GM10266 (cell line): Measurements from ENCODE around the gene CTSW.

Source experiments
- DNase-seq: peaks from one replicate; pipeline ENCODE4 v3.0.0; 2012; ENCODE audit errors: extremely low spot score
- TF ChIP-seq, protein P1 (sequence below): IDR thresholded peaks from 2 replicates; pipeline ENCODE4 v1.5.1; 2012; ENCODE audit warnings: mild to moderate bottlenecking, low read depth; ENCODE audit not compliant: control insufficient read depth, insufficient read depth; ENCODE audit errors: missing control alignments

The CTSW gene

DNA sequence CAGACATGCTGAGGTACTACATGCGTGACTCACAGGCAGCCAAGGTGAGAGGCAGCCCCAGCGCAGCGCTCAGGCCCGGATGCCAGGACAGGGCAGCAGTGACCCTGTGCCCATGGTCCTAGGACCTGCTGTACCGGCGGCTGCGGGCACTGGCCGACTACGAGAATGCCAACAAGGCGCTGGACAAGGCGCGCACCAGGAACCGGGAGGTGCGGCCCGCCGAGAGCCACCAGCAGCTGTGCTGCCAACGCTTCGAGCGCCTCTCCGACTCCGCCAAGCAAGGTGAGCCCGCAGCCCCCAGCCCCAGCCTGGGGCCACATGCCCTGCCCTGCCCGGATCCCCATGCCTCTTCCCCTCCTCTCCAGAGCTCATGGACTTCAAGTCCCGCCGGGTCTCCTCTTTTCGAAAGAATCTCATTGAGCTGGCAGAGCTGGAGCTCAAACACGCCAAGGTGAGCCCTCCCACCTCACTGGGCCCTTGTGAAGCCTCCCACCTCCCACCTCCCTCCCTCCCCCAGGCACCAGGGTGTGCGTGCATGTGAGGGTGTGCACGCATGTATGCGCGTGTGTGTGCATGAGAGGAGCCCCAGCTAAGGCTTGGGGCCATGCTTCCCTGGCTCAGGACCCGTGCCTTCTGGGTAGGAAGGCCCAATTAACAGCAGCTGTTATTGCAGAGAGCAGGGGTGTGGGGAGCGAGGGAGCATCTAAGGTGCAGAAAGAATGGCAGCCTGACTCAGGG lies 27.0 kb upstream of the CTSW start:
- TF ChIP-seq, protein P1, sequence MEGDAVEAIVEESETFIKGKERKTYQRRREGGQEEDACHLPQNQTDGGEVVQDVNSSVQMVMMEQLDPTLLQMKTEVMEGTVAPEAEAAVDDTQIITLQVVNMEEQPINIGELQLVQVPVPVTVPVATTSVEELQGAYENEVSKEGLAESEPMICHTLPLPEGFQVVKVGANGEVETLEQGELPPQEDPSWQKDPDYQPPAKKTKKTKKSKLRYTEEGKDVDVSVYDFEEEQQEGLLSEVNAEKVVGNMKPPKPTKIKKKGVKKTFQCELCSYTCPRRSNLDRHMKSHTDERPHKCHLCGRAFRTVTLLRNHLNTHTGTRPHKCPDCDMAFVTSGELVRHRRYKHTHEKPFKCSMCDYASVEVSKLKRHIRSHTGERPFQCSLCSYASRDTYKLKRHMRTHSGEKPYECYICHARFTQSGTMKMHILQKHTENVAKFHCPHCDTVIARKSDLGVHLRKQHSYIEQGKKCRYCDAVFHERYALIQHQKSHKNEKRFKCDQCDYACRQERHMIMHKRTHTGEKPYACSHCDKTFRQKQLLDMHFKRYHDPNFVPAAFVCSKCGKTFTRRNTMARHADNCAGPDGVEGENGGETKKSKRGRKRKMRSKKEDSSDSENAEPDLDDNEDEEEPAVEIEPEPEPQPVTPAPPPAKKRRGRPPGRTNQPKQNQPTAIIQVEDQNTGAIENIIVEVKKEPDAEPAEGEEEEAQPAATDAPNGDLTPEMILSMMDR = no peak
- DNase-seq = no peak

DNA sequence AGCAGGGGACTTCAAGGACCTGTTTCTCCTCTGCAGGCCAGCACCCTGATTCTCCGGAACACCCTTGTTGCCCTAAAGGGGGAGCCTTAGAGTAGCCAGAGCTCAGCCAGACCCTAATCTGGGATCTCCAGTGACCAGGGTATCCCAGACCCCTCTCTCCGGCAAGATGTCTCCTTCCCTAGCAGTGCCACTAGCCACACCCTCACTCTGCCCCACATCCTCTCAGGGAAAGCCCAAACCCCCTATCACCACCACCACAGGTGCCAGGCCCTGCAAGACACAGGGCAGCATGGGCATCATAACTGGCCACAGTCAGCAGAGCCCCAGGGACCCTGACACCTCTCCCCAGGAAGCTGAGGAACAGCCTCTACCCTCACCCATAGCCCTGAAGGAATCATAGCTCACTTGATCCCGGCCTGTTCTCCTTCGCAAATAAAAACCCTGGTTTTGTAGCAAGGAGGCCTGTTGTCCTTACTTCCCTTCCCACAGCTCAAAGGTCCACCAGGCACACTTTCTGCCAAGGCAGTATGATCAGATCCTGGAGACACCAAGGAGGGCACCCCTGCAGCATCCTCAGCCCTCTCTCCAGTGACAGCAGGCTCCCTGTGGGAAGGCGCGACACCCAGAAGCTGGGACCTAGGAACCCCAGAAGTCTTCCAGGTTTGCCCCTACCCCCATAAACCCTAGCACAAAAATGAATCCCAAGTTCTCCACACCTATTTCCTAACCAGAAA lies 26.2 kb upstream of the CTSW start:
- TF ChIP-seq, protein P1 = peak; percentile 6
- DNase-seq = no peak

DNA sequence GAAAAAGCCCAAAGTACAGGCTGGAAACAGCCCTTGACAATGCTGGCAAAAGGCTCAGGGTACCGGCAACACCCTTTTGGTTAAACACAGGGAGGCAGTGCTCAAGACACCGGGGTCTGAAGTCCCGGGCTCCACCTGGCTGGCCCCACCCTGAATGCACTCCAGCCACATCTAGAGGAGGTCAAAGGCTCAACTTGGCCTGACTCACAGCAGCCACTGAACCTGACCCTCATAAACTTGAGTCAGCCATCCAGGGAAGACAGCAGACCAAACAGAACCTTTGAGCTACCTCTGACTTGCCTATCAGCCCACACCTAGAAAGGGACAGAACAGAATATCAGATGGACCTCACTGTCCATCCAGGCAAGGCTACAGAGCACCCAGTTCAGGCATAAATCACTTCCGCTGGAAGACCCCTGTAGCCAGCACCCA lies 25.5 kb upstream of the CTSW start:
- TF ChIP-seq, protein P1 = no peak
- DNase-seq = no peak

DNA sequence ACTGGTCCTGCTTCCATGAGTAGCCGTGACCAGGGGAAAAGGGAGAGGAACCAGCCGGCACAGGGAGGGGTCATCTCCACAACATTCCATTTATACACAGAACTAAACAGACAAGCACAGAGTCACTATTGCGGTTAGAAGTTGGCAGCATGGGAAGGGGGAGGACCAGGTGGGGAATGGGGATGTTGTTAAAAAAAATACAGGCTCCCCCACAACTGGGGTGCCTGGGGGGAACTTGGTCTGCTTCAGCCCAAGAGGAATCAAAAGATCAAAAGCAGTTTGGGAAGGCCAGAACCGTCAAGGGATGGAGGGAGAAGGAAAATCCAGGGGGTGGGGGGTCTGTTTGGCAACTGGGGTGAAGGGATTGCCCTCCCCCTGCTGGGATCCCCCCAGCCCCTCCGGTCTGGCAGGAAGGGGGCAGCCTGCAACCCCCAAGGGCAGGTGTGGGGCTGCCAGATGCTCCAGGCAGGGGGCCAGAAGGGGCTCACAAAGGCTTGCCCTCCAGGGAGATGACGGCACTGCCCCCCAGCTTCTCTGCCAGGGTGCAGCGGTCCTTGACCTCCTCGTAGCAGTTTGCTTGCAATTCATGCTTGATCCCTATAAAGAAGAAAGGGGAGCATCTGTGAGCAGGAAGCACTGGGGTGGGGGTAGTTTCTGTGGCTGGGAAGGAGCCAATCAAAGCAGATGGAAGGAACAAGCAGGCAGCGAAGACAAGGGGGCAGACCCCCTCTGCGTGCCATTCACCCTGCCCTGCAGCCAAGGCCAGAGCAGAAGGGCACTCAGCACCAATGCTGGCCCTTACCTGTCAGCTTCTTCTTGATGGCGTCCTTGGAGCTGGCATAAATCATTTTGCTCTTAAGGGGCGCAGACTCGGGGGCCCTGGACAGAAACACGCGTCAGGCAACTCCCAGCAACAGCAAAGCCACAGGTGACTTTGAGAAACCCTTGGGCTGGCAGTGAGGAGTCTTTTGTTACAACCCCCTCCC lies 24.5 kb upstream of the CTSW start:
- DNase-seq = no peak
- TF ChIP-seq, protein P1 = no peak

DNA sequence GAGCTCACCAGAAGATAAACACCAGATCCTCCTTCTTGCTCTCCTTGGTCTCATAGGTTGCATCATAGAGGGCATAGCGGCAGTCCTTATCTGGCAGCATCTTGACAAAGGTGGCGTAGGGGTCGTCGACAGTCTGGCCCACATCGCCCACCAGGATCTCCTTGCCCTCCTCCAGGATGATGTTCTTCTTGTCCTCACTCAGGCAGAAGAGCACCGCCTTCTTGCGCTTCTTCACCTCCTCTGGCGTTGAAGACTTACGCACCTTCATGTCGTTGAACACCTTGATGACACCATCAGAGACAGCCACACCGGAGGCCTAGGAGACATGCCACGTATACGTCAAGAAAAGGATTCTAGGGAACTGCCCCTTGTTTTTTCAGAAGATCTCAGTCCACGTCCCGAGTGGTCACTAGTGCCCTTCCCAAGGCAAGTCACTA lies 23.7 kb upstream of the CTSW start:
- TF ChIP-seq, protein P1 = no peak
- DNase-seq = no peak

DNA sequence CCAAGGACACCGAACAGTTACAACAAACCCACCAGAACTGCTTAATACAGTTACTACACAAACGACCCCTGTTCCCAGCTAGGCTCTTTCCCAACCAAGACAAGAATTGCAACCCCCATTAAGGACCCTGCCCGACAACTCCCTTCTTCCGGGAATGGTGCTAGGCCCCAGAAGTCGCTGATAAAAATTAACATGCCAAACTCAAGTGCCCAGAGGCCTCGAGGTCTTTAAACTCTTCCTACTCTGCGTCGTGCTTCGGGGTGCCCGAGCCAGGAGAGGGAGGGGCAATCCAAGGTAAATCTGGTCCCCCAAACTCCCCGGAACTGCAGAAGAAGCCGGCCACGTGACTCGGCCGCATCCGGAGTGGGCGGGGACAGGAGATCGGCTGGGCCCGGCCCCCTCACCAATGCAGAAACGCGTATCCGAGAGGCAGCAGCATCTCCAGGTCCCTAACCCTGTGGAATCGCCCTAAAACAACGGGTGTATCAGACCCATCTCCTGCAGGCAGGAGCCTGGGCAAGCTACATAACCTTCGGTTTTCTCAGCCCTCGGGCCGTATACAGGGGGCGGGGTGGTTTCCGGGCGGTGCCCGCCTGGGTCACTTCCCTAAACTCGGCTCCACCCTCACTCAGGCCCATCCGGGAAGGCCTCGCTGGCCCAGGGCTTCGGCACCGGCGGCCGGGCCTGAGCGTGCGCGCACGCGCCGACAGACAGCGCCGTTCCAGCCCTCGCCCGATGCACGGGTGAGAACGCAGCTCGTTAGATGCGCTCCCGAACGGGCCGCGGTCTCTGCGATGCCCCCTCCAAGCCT lies 22.7 kb upstream of the CTSW start:
- TF ChIP-seq, protein P1 = no peak
- DNase-seq = peak; percentile 85
